Activated CD8-positive, alpha-beta T cell treated with anti-CD3 and anti-CD28 coated beads, Interleukin-2, amount 10 ng/mL, durations not matched to agents 7 days and 5 days (primary cell): Measurements from ENCODE around the gene FAM174A. TPM values are rescaled to one million over a fixed set of nuclear protein-coding genes. Genes with fewer than 3 reads are reported as not detected.
"Not testable (repeated sequence)": the region's sequence is repeated elsewhere in the genome, so short reads cannot be mapped to it uniquely, and the experiment has no call there.

ENCODE experiments used
- ATAC-seq: fragments of 150-1000 bp; cut with Tn5 transposase; one replicate; pipeline ENCODE4 v1.10.0; 2021; ENCODE audit warnings: moderate library complexity
- CTCF ChIA-PET: fragments of 350-600 bp; sonication (Branson Sonifier 250); formaldehyde crosslinking; loops from one replicate; lab custom pipeline; 2021; ENCODE audit warnings: antibody characterized with exemption; lab: Charles Lee
- POLR2A ChIA-PET: fragments of 350-600 bp; sonication (Branson Sonifier 250); formaldehyde crosslinking; loops from one replicate; lab custom pipeline; 2021; ENCODE audit warnings: antibody characterized with exemption; lab: Charles Lee
- DNase-seq: peaks from one replicate; pipeline ENCODE4 v3.0.0-alpha.2; 2020
- H3K27ac Mint-ChIP-seq: one replicate; pipeline ENCODE4 v1.8.0; 2021; ENCODE audit warnings: mild to moderate bottlenecking, mixed read lengths
- H3K27me3 Mint-ChIP-seq: one replicate; pipeline ENCODE4 v1.8.0; 2021; ENCODE audit warnings: low read depth, mixed read lengths
- H3K36me3 Mint-ChIP-seq: one replicate; pipeline ENCODE4 v1.8.0; 2021; ENCODE audit warnings: low read depth, mixed read lengths
- H3K4me1 Mint-ChIP-seq: one replicate; pipeline ENCODE4 v1.8.0; 2021; ENCODE audit warnings: low read depth, mixed read lengths
- H3K4me3 Mint-ChIP-seq: one replicate; pipeline ENCODE4 v1.8.0; 2021; ENCODE audit warnings: mild to moderate bottlenecking, mixed read lengths
- H3K9me3 Mint-ChIP-seq: one replicate; pipeline ENCODE4 v1.8.0; 2022; ENCODE audit warnings: mixed read lengths; ENCODE audit not compliant: insufficient read depth
- total RNA-seq, 2 experiments: library from RNA; stranded (reverse); gene quantifications; one replicate each; pipeline ENCODE4 v1.2.3, GENCODE V29; 2021

The FAM174A gene
- total RNA-seq, 2 experiments from 2014 or later: 2.7 to 4.4 TPM

GRCh38 chr5:100577506-100577905 lies 42.3 kb downstream of the FAM174A start:
- ChIA-PET CTCF (no interaction called here), POLR2A (no interaction called here)
- Mint-ChIP-seq H3K4me3 (no peak overlapping the region), H3K27me3 (no peaks in the 10 kb centered on the region), H3K36me3 (no peaks in the 10 kb centered on the region), H3K27ac (no peak overlapping the region), H3K4me1 (no peaks in the 10 kb centered on the region), H3K9me3 (no peaks in the 10 kb centered on the region)
- no peak for ATAC-seq
- no peak for DNase-seq

GRCh38 chr5:100584069-100584468 lies 48.9 kb downstream of the FAM174A start:
- no peaks in the 10 kb centered on the region for H3K9me3 Mint-ChIP-seq
- no peak overlapping the region for H3K4me3 Mint-ChIP-seq
- DNase-seq (no peak), ATAC-seq (no peak)
- ChIA-PET POLR2A (interaction anchor here (0.7 kb wide), 1 partner anchor 49 kb away, joined by 3 read pairs; no protein-coding TSS in a partner anchor), CTCF (interaction anchor here (0.6 kb wide), 1 partner anchor 426 kb away, joined by 3 read pairs; no protein-coding TSS in a partner anchor)
- no peaks in the 10 kb centered on the region for H3K27me3 Mint-ChIP-seq
- no peaks in the 10 kb centered on the region for H3K4me1 Mint-ChIP-seq
- H3K36me3 Mint-ChIP-seq: peaks cover 2% of the 10 kb centered on the region
- H3K27ac Mint-ChIP-seq: no peak overlapping the region

- Mint-ChIP-seq H3K9me3 (no peaks in the 10 kb centered on the region), H3K4me3 (no peak overlapping the region), H3K4me1 (no peaks in the 10 kb centered on the region), H3K27me3 (no peaks in the 10 kb centered on the region), H3K27ac (no peak overlapping the region), H3K36me3 (peaks cover 2% of the 10 kb centered on the region)
- CTCF ChIA-PET: interaction anchor here (0.6 kb wide), 1 partner anchor 425 kb away, joined by 3 read pairs; no protein-coding TSS in a partner anchor
- DNase-seq (no peak), ATAC-seq (no peak)
- POLR2A ChIA-PET: interaction anchor here (0.7 kb wide), 1 partner anchor 50 kb away, joined by 3 read pairs; no protein-coding TSS in a partner anchor
Observed at GRCh38 chr5:100584889-100585288, 49.7 kb downstream of the FAM174A start.

GRCh38 chr5:100590867-100591266 lies 55.7 kb downstream of the FAM174A start:
- no peak for ATAC-seq
- POLR2A ChIA-PET: no interaction called here
- no peak for DNase-seq
- Mint-ChIP-seq H3K36me3 (peaks cover 2% of the 10 kb centered on the region), H3K9me3 (no peaks in the 10 kb centered on the region), H3K27me3 (no peaks in the 10 kb centered on the region), H3K4me3 (no peak overlapping the region), H3K27ac (no peak overlapping the region), H3K4me1 (no peaks in the 10 kb centered on the region)
- CTCF ChIA-PET: no interaction called here

- no peak for ATAC-seq
- Mint-ChIP-seq H3K36me3 (no peaks in the 10 kb centered on the region), H3K4me1 (peaks cover 2% of the 10 kb centered on the region), H3K4me3 (no peak overlapping the region), H3K27ac (no peak overlapping the region), H3K27me3 (no peaks in the 10 kb centered on the region), H3K9me3 (no peaks in the 10 kb centered on the region)
- no peak for DNase-seq
- CTCF ChIA-PET: no interaction called here
- POLR2A ChIA-PET: no interaction called here
Observed at GRCh38 chr5:100595152-100595811, 60.1 kb downstream of the FAM174A start.

GRCh38 chr5:100595812-100596173 lies 60.6 kb downstream of the FAM174A start:
- no peak for ATAC-seq
- Mint-ChIP-seq H3K4me3 (no peak overlapping the region), H3K9me3 (no peaks in the 10 kb centered on the region), H3K27me3 (no peaks in the 10 kb centered on the region), H3K4me1 (peaks cover 2% of the 10 kb centered on the region), H3K27ac (no peak overlapping the region), H3K36me3 (no peaks in the 10 kb centered on the region)
- ChIA-PET POLR2A (no interaction called here), CTCF (no interaction called here)
- DNase-seq: no peak

- H3K9me3 Mint-ChIP-seq: no peaks in the 10 kb centered on the region
- ChIA-PET CTCF (no interaction called here), POLR2A (interaction anchor here (0.8 kb wide), 1 partner anchor 9 kb away, joined by 3 read pairs; no protein-coding TSS in a partner anchor)
- peaks cover 2% of the 10 kb centered on the region for H3K4me1 Mint-ChIP-seq
- H3K36me3 Mint-ChIP-seq: no peaks in the 10 kb centered on the region
- DNase-seq: no peak
- no peaks in the 10 kb centered on the region for H3K27me3 Mint-ChIP-seq
- no peak for ATAC-seq
- H3K4me3 Mint-ChIP-seq: no peak overlapping the region
- H3K27ac Mint-ChIP-seq: no peak overlapping the region
Observed at GRCh38 chr5:100598446-100598845, 63.3 kb downstream of the FAM174A start.

GRCh38 chr5:100600298-100600994 lies 65.3 kb downstream of the FAM174A start:
- H3K9me3 Mint-ChIP-seq: no peaks in the 10 kb centered on the region
- POLR2A ChIA-PET: no interaction called here
- H3K27me3 Mint-ChIP-seq: no peaks in the 10 kb centered on the region

GRCh38 chr5:100603141-100603540 lies 68.0 kb downstream of the FAM174A start:
- no peaks in the 10 kb centered on the region for H3K9me3 Mint-ChIP-seq
- H3K27ac Mint-ChIP-seq: no peak overlapping the region
- H3K4me1 Mint-ChIP-seq: peaks cover 2% of the 10 kb centered on the region
- no peaks in the 10 kb centered on the region for H3K27me3 Mint-ChIP-seq
- CTCF ChIA-PET: no interaction called here
- ATAC-seq (no peak), DNase-seq (no peak)
- H3K36me3 Mint-ChIP-seq: no peaks in the 10 kb centered on the region
- POLR2A ChIA-PET: no interaction called here
- no peak overlapping the region for H3K4me3 Mint-ChIP-seq

More at GRCh38 chr5:100600298-100600994, 65.3 kb downstream of the FAM174A start:
- CTCF ChIA-PET: no interaction called here
- peaks cover 2% of the 10 kb centered on the region for H3K4me1 Mint-ChIP-seq
- H3K36me3 Mint-ChIP-seq: no peaks in the 10 kb centered on the region
- ATAC-seq (no peak), DNase-seq (no peak)
- no peak overlapping the region for H3K27ac Mint-ChIP-seq
- no peak overlapping the region for H3K4me3 Mint-ChIP-seq

GRCh38 chr5:100604021-100604420 lies 68.8 kb downstream of the FAM174A start:
- H3K27ac Mint-ChIP-seq, H3K4me3 Mint-ChIP-seq, CTCF ChIA-PET, H3K36me3 Mint-ChIP-seq, ATAC-seq, H3K4me1 Mint-ChIP-seq, H3K27me3 Mint-ChIP-seq, POLR2A ChIA-PET, H3K9me3 Mint-ChIP-seq, DNase-seq: not testable (repeated sequence)

GRCh38 chr5:100609594-100609993 lies 74.4 kb downstream of the FAM174A start:
- Mint-ChIP-seq H3K36me3 (no peaks in the 10 kb centered on the region), H3K4me3 (no peak overlapping the region), H3K4me1 (no peaks in the 10 kb centered on the region), H3K27me3 (peaks cover 23% of the 10 kb centered on the region), H3K9me3 (no peaks in the 10 kb centered on the region), H3K27ac (no peak overlapping the region)
- ChIA-PET POLR2A (no interaction called here), CTCF (no interaction called here)
- ATAC-seq (no peak), DNase-seq (no peak)

GRCh38 chr5:100614308-100614707 lies 79.1 kb downstream of the FAM174A start:
- H3K36me3 Mint-ChIP-seq: no peaks in the 10 kb centered on the region
- no peak for DNase-seq
- no peaks in the 10 kb centered on the region for H3K9me3 Mint-ChIP-seq
- no peak for ATAC-seq
- H3K4me1 Mint-ChIP-seq: no peaks in the 10 kb centered on the region
- no peak overlapping the region for H3K4me3 Mint-ChIP-seq
- H3K27ac Mint-ChIP-seq: no peak overlapping the region
- CTCF ChIA-PET: no interaction called here
- POLR2A ChIA-PET: no interaction called here
- peaks cover 23% of the 10 kb centered on the region for H3K27me3 Mint-ChIP-seq
